ENCODE measurements around the gene DUSP2.

- TF ChIP-seq CTCF (IDR thresholded peaks at IDR 0.05; ENCODE audit: low read length) (no peak), EZH2 (optimal IDR thresholded peaks at IDR 0.05; ENCODE audit: low read depth, low read length) (no peak), EZH2phosphoT487 (IDR thresholded peaks at IDR 0.05; ENCODE audit: low read length) (no peak)
These were observed 41.3 kb upstream of the DUSP2 start for GRCh38 chr2:96186562-96186961.
